NT2/D1 (cell line): ENCODE measurements around the gene NDST3.

ENCODE experiments used
- YY1 ChIP-seq: IDR thresholded peaks from 2 replicates; pipeline ENCODE4 v1.6.1; 2011; ENCODE audit not compliant: insufficient read length, insufficient read depth
- ZNF274 ChIP-seq: IDR thresholded peaks from 2 replicates; pipeline ENCODE4 v1.6.1; 2011; ENCODE audit warnings: mild to moderate bottlenecking, low read depth, low read length

DNA sequence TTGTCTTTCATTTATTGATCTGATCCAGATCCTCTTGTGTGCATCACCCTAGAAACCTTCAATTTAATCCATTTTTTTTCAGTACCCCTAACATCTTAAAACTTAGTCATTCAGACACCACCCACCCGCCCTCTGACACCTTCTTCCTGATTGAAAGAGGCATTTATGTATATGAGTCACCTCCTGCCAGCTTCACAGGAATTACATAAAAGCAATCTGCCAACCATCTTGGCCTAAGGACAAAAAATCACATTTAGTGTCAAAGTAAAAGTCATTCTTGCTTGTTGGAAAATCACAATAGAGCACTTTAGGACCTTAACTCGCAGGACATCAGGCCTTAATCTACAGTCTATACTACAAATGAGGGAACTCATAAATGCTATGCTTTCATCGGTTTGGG is 52.1 kb downstream of the NDST3 start:
- TF ChIP-seq ZNF274 (no peak), YY1 (no peak)
